ENCODE data around the gene POU5F1. TPM values are rescaled to one million over a fixed set of nuclear protein-coding genes. Genes with fewer than 3 reads are reported as not detected.
A peak's percentile ranks its signal among the peaks of the same experiment; 100 is the strongest.

Gene POU5F1
- total RNA-seq, 2 experiments from 2014 or later = not detected

GRCh38 chr6:31208506-31208905, 38.0 kb upstream of the POU5F1 start:
- POLR2A ChIA-PET = interaction anchor here (3.9 kb wide), 1 partner anchor 11 kb away, joined by 17 read pairs; no protein-coding TSS in a partner anchor
- ATAC-seq (ENCODE audit: poor library complexity) = no peak
- H3K4me1 ChIP-seq (ENCODE audit: insufficient read depth, low read length) = peaks cover 24% of the 10 kb centered on the region
- no peaks in the 10 kb centered on the region for H3K36me3 ChIP-seq (ENCODE audit: insufficient read depth, low read length)
- H3K27ac ChIP-seq (ENCODE audit: low read depth in 1 of 2, low read length in 2 of 2) = no peak overlapping the region
- H3K4me3 ChIP-seq (ENCODE audit: low read length) = no peak overlapping the region
- Mint-ChIP-seq H3K27ac (no peak overlapping the region), H3K4me1 (ENCODE audit: low read depth) (peaks cover 23% of the 10 kb centered on the region), H3K36me3 (ENCODE audit: low read depth) (no peaks in the 10 kb centered on the region), H3K27me3 (no peaks in the 10 kb centered on the region), H3K9me3 (no peaks in the 10 kb centered on the region), H3K4me3 (no peak overlapping the region)
- CTCF ChIA-PET = interaction anchor here (1.1 to 1.2 kb wide), 2 partner anchors 158 to 159 kb away, joined by 3 to 4 read pairs; no protein-coding TSS in a partner anchor
- intact Hi-C loops (cut with DNase I, micrococcal nuclease) = no loop called here
- no peak for DNase-seq
- no peaks in the 10 kb centered on the region for H3K9me3 ChIP-seq (ENCODE audit: control insufficient read depth in 1 of 2, insufficient read depth in 1 of 2, low read length in 2 of 2)
- no peaks in the 10 kb centered on the region for H3K27me3 ChIP-seq (ENCODE audit: control insufficient read depth in 1 of 2, insufficient read depth in 2 of 2, low read length in 2 of 2)
- TF ChIP-seq CTCF (IDR thresholded peaks at IDR 0.05) = no peak

GRCh38 chr6:31205638-31206037, 35.2 kb upstream of the POU5F1 start:
- intact Hi-C loops (cut with DNase I, micrococcal nuclease) = no loop called here
- Histone ChIP-seq H3K4me1 (ENCODE audit: insufficient read depth, low read length) (peaks cover 52% of the 10 kb centered on the region), H3K4me3 (ENCODE audit: low read length) (no peak overlapping the region), H3K36me3 (ENCODE audit: insufficient read depth, low read length) (peaks cover 8% of the 10 kb centered on the region), H3K27ac (ENCODE audit: low read depth in 1 of 2, low read length in 2 of 2) (no peak overlapping the region), H3K27me3 (ENCODE audit: control insufficient read depth in 1 of 2, insufficient read depth in 2 of 2, low read length in 2 of 2) (no peaks in the 10 kb centered on the region), H3K9me3 (ENCODE audit: control insufficient read depth in 1 of 2, insufficient read depth in 1 of 2, low read length in 2 of 2) (no peaks in the 10 kb centered on the region)
- H3K27ac Mint-ChIP-seq = peak overlapping the region; percentile 53
- peaks cover 7% of the 10 kb centered on the region for H3K36me3 Mint-ChIP-seq (ENCODE audit: low read depth)
- POLR2A ChIA-PET = interaction anchor here (1.1 to 1.5 kb wide), 2 partner anchors 148 to 161 kb away, joined by 4 read pairs; no protein-coding TSS in a partner anchor
- peaks cover 45% of the 10 kb centered on the region for H3K4me1 Mint-ChIP-seq (ENCODE audit: low read depth)
- H3K4me3 Mint-ChIP-seq = peak overlapping the region; percentile 36
- CTCF ChIA-PET = interaction anchor here (0.9 to 1.4 kb wide), 2 partner anchors 9 to 169 kb away, joined by 3 to 5 read pairs; no protein-coding TSS in a partner anchor
- H3K9me3 Mint-ChIP-seq = no peaks in the 10 kb centered on the region
- H3K27me3 Mint-ChIP-seq = no peaks in the 10 kb centered on the region
- no peak for TF ChIP-seq CTCF (IDR thresholded peaks at IDR 0.05)
- ATAC-seq (ENCODE audit: poor library complexity) = no peak
- peak in 1 of 14 experiments; percentile 44 for DNase-seq

GRCh38 chr6:31204751-31205145, 34.3 kb upstream of the POU5F1 start:
- ATAC-seq (ENCODE audit: poor library complexity) (no peak), DNase-seq (no peak)
- no peaks in the 10 kb centered on the region for H3K9me3 Mint-ChIP-seq
- intact Hi-C loops (cut with DNase I, micrococcal nuclease) = no loop called here
- peaks cover 53% of the 10 kb centered on the region for H3K4me1 Mint-ChIP-seq (ENCODE audit: low read depth)
- Histone ChIP-seq H3K4me1 (ENCODE audit: insufficient read depth, low read length) (peaks cover 60% of the 10 kb centered on the region), H3K36me3 (ENCODE audit: insufficient read depth, low read length) (peaks cover 13% of the 10 kb centered on the region), H3K27ac (ENCODE audit: low read depth in 1 of 2, low read length in 2 of 2) (peak overlapping the region; percentile 71 to 73), H3K27me3 (ENCODE audit: control insufficient read depth in 1 of 2, insufficient read depth in 2 of 2, low read length in 2 of 2) (no peaks in the 10 kb centered on the region), H3K9me3 (ENCODE audit: control insufficient read depth in 1 of 2, insufficient read depth in 1 of 2, low read length in 2 of 2) (no peaks in the 10 kb centered on the region), H3K4me3 (ENCODE audit: low read length) (peak overlapping the region; percentile 68)
- no peak for TF ChIP-seq CTCF (IDR thresholded peaks at IDR 0.05)
- H3K4me3 Mint-ChIP-seq = peak overlapping the region; percentile 87
- ChIA-PET CTCF (interaction anchor here (1.4 to 2.9 kb wide), 2 partner anchors 8 to 162 kb away, joined by 5 to 17 read pairs; no protein-coding TSS in a partner anchor), POLR2A (interaction anchor here (1.1 kb wide), 1 partner anchor 162 kb away, joined by 4 read pairs; no protein-coding TSS in a partner anchor)
- H3K36me3 Mint-ChIP-seq (ENCODE audit: low read depth) = peaks cover 7% of the 10 kb centered on the region
- H3K27ac Mint-ChIP-seq = peak overlapping the region; percentile 93
- no peaks in the 10 kb centered on the region for H3K27me3 Mint-ChIP-seq

All from CD4-positive, alpha-beta T cell (primary cell).